Measurements from ENCODE around the gene JMJD7.

DNA sequence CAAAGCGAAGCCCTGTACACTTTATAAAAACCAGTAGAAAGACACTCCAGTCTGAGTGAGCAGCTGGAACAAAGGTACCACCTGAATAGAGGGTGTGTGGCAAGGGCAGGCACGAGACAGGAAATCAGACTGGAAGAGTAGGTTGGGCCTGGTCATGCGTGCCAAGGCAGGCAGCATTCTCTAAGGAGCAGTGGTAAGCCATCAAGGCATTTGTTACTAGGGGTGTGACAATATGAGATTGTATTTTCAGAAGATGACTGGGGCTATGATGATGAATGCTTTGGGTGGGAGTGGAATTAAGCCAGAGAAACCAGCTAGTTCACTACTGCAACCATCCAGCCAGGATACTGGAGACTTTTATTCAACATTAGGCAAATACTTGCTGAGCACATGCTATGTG, 5.0 kb downstream of the JMJD7 start:
- TF ChIP-seq, protein P1, sequence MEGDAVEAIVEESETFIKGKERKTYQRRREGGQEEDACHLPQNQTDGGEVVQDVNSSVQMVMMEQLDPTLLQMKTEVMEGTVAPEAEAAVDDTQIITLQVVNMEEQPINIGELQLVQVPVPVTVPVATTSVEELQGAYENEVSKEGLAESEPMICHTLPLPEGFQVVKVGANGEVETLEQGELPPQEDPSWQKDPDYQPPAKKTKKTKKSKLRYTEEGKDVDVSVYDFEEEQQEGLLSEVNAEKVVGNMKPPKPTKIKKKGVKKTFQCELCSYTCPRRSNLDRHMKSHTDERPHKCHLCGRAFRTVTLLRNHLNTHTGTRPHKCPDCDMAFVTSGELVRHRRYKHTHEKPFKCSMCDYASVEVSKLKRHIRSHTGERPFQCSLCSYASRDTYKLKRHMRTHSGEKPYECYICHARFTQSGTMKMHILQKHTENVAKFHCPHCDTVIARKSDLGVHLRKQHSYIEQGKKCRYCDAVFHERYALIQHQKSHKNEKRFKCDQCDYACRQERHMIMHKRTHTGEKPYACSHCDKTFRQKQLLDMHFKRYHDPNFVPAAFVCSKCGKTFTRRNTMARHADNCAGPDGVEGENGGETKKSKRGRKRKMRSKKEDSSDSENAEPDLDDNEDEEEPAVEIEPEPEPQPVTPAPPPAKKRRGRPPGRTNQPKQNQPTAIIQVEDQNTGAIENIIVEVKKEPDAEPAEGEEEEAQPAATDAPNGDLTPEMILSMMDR (conservative IDR thresholded peaks at IDR 0.05) = no peak
- no peak for TF ChIP-seq EZH2 (IDR thresholded peaks at IDR 0.05; ENCODE audit: low read depth)
